B cell (primary cell): ENCODE data around the gene S100A14.

ENCODE experiments used
- CTCF ChIP-seq: fragments of 200-600 bp; IDR thresholded peaks from one replicate; pipeline ENCODE4 v1.8.0; 2022; ENCODE audit warnings: antibody characterized with exemption, mild to moderate bottlenecking
- EZH2 ChIP-seq: IDR thresholded peaks from 2 replicates; pipeline ENCODE4 v1.6.1; 2012; ENCODE audit warnings: borderline replicate concordance, low read depth, mild to moderate bottlenecking, moderate library complexity, low read length; ENCODE audit not compliant: insufficient read depth, poor library complexity, severe bottlenecking

DNA sequence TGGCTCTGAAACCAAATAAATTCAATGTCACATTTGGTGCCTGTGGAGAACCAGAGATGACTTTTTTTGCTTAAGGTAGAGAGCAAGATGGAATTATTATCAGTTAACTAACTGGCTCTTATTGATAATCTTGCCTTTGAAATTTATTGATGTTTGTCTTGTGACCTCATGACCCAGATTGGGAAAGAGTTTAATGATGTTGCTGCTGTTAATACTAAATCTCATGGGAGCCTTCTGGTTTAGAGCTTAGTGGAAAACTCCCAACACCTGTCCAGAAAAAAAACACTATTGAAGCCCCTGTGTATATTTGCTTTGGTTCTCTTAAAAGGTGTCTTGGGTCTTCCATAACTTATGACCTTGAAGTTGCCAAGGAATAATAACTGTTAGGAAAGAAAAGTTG is 27.7 kb upstream of the S100A14 start:
- no peak for TF ChIP-seq CTCF
- no peak for TF ChIP-seq EZH2
